ENCODE measurements around the gene FRMPD4. TPM values are rescaled to one million over a fixed set of nuclear protein-coding genes. Genes with fewer than 3 reads are reported as not detected.

Gene FRMPD4
- total and polyA plus RNA-seq, 2 of the 13 experiments (the other 11 are each of a cell fraction or from before 2014, with no cell fraction given) = not detected

DNA sequence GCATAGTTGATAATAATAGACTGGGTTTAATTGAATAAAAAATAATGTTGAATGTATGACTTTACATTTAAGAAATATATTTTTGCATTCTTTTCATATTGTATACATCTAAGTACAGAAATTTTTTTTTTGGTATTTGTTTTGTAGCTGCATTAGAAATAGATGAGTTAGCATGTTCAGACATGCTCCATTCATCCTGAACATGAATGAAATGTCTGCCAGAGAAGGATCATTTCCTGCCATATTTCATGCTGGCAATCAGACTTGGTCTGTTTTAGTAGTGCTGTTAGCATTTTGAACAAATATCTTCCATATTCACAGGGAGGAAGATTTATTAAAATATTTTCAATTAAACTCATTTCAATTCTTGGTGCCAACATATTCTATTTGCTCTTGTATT, 98.9 kb downstream of the FRMPD4 start (continued):
- TF ChIP-seq, protein P1, sequence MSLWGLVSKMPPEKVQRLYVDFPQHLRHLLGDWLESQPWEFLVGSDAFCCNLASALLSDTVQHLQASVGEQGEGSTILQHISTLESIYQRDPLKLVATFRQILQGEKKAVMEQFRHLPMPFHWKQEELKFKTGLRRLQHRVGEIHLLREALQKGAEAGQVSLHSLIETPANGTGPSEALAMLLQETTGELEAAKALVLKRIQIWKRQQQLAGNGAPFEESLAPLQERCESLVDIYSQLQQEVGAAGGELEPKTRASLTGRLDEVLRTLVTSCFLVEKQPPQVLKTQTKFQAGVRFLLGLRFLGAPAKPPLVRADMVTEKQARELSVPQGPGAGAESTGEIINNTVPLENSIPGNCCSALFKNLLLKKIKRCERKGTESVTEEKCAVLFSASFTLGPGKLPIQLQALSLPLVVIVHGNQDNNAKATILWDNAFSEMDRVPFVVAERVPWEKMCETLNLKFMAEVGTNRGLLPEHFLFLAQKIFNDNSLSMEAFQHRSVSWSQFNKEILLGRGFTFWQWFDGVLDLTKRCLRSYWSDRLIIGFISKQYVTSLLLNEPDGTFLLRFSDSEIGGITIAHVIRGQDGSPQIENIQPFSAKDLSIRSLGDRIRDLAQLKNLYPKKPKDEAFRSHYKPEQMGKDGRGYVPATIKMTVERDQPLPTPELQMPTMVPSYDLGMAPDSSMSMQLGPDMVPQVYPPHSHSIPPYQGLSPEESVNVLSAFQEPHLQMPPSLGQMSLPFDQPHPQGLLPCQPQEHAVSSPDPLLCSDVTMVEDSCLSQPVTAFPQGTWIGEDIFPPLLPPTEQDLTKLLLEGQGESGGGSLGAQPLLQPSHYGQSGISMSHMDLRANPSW (CRISPR knock-in tag; IDR thresholded peaks at IDR 0.05; ENCODE audit: borderline replicate concordance) = no peak
- TF ChIP-seq KDM2A (CRISPR knock-in tag; IDR thresholded peaks at IDR 0.05; ENCODE audit: borderline replicate concordance, low read depth) (no peak), NR2F6 (IDR thresholded peaks at IDR 0.05) (no peak), NR2F6 (CRISPR knock-in tag; IDR thresholded peaks at IDR 0.05) (no peak)

DNA sequence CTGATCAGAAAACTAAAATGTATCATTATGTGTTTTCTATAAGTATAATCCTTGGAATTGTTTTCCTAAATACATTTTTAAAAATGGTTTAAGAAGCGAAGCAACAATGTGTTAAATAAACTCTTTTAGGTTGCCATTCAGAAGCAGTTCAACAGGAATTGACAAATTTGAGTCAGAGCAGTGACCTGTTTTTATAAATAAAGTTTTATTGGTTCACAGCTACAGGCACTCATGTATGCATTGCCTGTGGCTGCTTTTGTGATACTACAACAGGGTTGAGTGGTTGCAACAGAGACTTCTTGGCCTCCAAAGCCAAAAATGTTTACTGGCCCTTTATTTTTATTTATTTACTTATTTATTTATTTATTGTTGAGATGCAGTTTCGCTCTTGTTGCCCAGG, 99.5 kb downstream of the FRMPD4 start:
- FAIRE-seq (no peak), DNase-seq (ENCODE audit: low spot score) (no peak), ATAC-seq (no peak)
- no peak overlapping the region for H3K4me3 ChIP-seq (replicated peaks in 1 of 3; ENCODE audit: insufficient read depth in 1 of 3, low read depth in 2 of 3, low read length in 3 of 3)
- no TSS peak for BruUV-seq (replicated peaks)
- H3K27me3 ChIP-seq (ENCODE audit: control insufficient read depth in 1 of 2, insufficient read depth in 2 of 2, low read length in 2 of 2) = no peaks in the 10 kb centered on the region
- H3K4me1 ChIP-seq (ENCODE audit: insufficient read depth, low read length) = no peaks in the 10 kb centered on the region
- no peaks in the 10 kb centered on the region for H3K9me3 ChIP-seq (ENCODE audit: low read length)
- no peaks in the 10 kb centered on the region for H3K36me3 ChIP-seq (replicated peaks in 1 of 2; ENCODE audit: control insufficient read depth in 1 of 2, insufficient read depth in 2 of 2, low read length in 2 of 2)
- TF ChIP-seq ZFP90 (CRISPR knock-in tag; IDR thresholded peaks at IDR 0.05; ENCODE audit: borderline replicate concordance) (no peak), KDM5A (IDR thresholded peaks at IDR 0.05; ENCODE audit: borderline replicate concordance, low read length) (no peak), HOXA3 (CRISPR knock-in tag; IDR thresholded peaks at IDR 0.05) (no peak)
- H3K79me2 ChIP-seq (ENCODE audit: insufficient read depth, low read length) = no peaks in the 10 kb centered on the region
- no peak overlapping the region for H3K9ac ChIP-seq (ENCODE audit: insufficient read depth, low read depth, low read length)
- intact Hi-C loops (cut with micrococcal nuclease; ENCODE audit: unreplicated experiment) (no loop called here), in situ Hi-C loops (cut with HindIII; ENCODE audit: extremely low pct_ligation_motif_present, low pct_unique_long_range_greater_than_20kb) (no loop called here)
- H2AFZ ChIP-seq (ENCODE audit: low read length) = no peak overlapping the region
- no peak overlapping the region for H3K4me2 ChIP-seq (ENCODE audit: low read depth, low read length)
- ChIA-PET CTCF (ENCODE audit: low intra/inter-chr PET ratio, low total read pairs) (no interaction called here), POLR2A (no interaction called here)
- WGBS (ENCODE audit: low lambda C conversion rate) = 8% methylated on average over 2 of the region's 2 CpGs
- H4K20me1 ChIP-seq (ENCODE audit: insufficient read depth, low read length) = no peaks in the 10 kb centered on the region
- H3K27ac ChIP-seq (ENCODE audit: extremely low read length, insufficient read depth, low read length) = no peak overlapping the region

Measured in HepG2 (cell line).